A549 (cell line): ENCODE data around the gene ARHGAP32.

Experiments used
- BHLHE40 ChIP-seq: IDR thresholded peaks from 2 replicates; pipeline ENCODE4 v1.6.1; 2012; ENCODE audit warnings: low read depth, low read length, inconsistent platforms
- ELK1 ChIP-seq: fragments of 150-350 bp; IDR thresholded peaks from 2 replicates; pipeline ENCODE4 v1.6.1; 2014; ENCODE audit warnings: low read depth, mild to moderate bottlenecking, low read length
- ESRRA ChIP-seq: fragments of 150-350 bp; IDR thresholded peaks from 2 replicates; pipeline ENCODE4 v1.6.1; 2014; ENCODE audit warnings: mild to moderate bottlenecking, low read length, borderline replicate concordance
- HES2 ChIP-seq: fragments of >200 bp; sonication (Bioruptor Twin); formaldehyde crosslinking; IDR thresholded peaks from 2 replicates; pipeline ENCODE4 v1.6.1; 2016
- MYC ChIP-seq: IDR thresholded peaks from 2 replicates; pipeline ENCODE4 v1.6.1; 2012; ENCODE audit warnings: mild to moderate bottlenecking, inconsistent platforms, low read length, improper control_type of control experiment, borderline replicate concordance
- POLR2A ChIP-seq: IDR thresholded peaks from 2 replicates; pipeline ENCODE4 v1.6.1; 2012; ENCODE audit warnings: mild to moderate bottlenecking, low read length
- RCOR1 ChIP-seq: fragments of 150-350 bp; IDR thresholded peaks from 2 replicates; pipeline ENCODE4 v1.6.1; 2014; ENCODE audit warnings: antibody characterized with exemption, low read length, low read depth
- RFX5 ChIP-seq: fragments of 450-650 bp; IDR thresholded peaks from 2 replicates; pipeline ENCODE4 v1.7.1; 2014; ENCODE audit warnings: antibody characterized with exemption, mild to moderate bottlenecking, moderate library complexity
- SMC3 ChIP-seq: fragments of >200 bp; sonication (Bioruptor Twin); formaldehyde crosslinking; IDR thresholded peaks from 3 replicates; pipeline ENCODE4 v1.6.1; 2018; ENCODE audit warnings: inconsistent platforms
- ZNF302 ChIP-seq: fragments of 250-450 bp; sonication (Bioruptor Pico); IDR thresholded peaks from 2 replicates; pipeline ENCODE4 v1.9.0; 2021; ENCODE audit warnings: inconsistent platforms, mild to moderate bottlenecking, moderate library complexity
- TF ChIP-seq, protein P1 (sequence below): fragments of >200 bp; sonication (Bioruptor Twin); formaldehyde crosslinking; IDR thresholded peaks from 3 replicates; pipeline ENCODE4 v1.5.1; 2016

DNA sequence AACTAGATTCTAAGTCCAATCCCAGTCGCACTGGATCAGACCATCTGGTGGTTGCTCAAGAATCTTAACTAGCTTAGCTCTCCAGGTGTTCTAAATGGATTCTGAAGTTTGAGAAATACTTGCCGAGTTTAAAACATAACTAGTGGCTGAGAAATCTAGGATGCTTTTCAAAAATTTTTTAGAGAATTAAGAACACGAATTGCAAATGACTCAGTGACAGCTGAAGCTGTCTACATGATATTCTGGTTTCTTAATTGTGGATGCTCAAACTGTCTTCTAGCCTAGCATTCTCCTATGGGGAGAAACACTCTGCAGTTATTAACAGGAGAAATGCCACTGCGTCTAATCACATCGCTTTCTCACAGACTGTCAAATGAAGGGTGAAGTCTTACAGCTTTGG is 229.2 kb downstream of the ARHGAP32 start:
- TF ChIP-seq ZNF302 (CRISPR knock-in tag) (no peak), BHLHE40 (no peak), MYC (no peak), HES2 (no peak), SMC3 (no peak), POLR2A (no peak), RCOR1 (no peak), ESRRA (no peak), RFX5 (no peak), ELK1 (no peak)
- TF ChIP-seq, protein P1, sequence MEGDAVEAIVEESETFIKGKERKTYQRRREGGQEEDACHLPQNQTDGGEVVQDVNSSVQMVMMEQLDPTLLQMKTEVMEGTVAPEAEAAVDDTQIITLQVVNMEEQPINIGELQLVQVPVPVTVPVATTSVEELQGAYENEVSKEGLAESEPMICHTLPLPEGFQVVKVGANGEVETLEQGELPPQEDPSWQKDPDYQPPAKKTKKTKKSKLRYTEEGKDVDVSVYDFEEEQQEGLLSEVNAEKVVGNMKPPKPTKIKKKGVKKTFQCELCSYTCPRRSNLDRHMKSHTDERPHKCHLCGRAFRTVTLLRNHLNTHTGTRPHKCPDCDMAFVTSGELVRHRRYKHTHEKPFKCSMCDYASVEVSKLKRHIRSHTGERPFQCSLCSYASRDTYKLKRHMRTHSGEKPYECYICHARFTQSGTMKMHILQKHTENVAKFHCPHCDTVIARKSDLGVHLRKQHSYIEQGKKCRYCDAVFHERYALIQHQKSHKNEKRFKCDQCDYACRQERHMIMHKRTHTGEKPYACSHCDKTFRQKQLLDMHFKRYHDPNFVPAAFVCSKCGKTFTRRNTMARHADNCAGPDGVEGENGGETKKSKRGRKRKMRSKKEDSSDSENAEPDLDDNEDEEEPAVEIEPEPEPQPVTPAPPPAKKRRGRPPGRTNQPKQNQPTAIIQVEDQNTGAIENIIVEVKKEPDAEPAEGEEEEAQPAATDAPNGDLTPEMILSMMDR = no peak
